HG02610 (cell line): ENCODE measurements around the gene TENM3.

Experiments
- ATAC-seq: cut with Tn5 transposase; IDR thresholded peaks from one replicate; pipeline ENCODE4 v1.9.1; 2021; ENCODE audit warnings: mild to moderate bottlenecking, moderate library complexity; ENCODE audit not compliant: unreplicated experiment

Gene TENM3

GRCh38 chr4:182325397-182325796, 82.2 kb downstream of the TENM3 start:
- ATAC-seq, result no peak

DNA sequence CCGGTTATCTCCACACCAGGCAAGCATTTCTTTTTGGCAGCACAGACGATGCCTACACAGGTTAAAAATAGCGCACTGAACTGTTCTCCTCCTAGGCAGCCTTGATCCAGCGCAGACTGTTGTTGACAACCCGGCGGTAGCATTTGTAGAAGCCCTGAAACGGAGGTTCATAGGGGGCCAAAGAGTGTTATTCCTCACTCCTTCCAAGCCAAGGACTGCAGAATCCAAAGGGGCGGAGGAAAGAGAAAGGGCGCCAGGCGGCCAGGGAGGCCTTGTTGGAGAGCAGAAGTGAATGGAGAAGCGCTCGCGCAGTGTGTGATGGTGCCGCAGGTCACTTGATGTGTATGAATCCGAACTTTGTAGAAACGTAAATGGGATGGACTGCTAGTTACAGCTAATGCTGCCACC, 82.7 kb downstream of the TENM3 start:
- no peak for ATAC-seq

DNA sequence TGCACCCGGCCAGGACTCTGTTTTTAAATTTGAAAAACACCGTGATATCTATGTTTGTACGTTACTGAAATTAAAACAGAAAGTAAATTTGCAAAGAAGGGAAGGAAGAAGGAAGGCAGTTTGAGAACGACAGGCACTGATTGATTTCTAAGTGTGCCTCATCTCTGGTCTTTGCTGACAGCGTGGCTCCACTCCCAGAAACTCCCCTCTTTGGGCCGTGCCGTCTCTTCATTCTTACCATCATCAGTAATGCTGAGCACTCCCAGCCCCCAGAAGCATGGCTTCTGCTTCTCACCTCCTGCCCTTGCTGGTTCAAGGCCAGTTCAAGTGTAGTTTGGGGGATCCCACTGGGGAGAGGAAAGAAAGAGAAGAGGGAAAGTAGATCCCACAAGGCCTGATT, 85.3 kb downstream of the TENM3 start:
- ATAC-seq, result no peak

DNA sequence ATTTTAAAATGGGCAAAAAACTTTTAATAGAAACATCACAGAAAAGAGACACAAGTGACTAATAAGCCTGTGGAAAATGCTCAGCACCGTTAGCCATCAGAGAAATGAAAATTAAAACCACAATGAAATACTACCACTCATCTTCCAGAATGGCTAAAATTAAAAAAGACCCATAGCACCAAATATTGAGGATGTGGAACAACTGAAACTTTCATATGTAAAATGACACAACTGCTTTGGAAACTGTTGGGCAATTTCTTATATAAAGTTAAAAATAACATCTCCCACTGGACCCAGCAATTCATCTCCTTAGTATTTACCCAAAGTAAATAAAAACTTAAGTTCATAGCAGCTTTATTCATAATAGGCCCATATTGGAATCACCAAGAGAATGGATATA, 94.2 kb downstream of the TENM3 start:
- ATAC-seq, result no peak

- ATAC-seq, result no peak
These were observed 94.9 kb downstream of the TENM3 start for GRCh38 chr4:182338063-182338462.

DNA sequence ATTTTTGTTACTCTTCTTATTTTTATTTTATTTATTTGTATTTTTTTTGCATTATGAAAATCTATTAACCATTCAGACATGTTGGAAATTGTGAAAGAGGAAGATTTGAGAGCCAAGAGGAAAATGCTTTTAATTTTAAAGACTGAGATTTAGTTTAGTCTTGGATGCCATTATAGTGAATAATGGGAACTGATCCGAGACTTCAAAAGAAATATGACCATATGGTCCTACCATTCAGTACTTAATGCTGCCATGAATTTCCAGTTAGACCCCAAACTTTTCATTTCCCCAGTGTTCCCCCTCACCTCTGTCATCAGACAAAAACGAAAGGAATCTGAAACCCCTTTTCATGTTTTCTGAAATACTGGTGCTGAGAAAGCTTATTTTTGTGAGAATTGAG, 95.5 kb downstream of the TENM3 start:
- no peak for ATAC-seq

GRCh38 chr4:182339221-182339641, 96.0 kb downstream of the TENM3 start:
- ATAC-seq, result no peak

DNA sequence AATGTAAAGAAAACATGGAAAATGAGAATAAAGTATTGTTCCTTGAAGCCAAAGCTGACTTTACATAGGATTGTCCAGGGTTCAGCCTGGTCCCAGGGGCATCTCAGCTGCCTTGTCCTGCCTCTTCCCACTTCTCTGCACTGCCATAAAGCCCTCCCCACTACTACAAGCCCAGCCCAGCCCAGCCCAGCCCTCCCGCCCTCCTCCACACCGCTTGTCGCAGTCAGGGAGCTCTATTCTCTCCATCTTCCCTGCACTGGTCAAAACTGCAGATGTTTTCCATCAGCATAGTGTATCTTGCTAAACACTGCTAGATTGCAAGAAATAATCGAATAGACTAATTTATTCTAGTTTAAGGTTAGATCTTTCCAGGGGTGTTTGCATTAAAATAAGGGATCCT, 100.3 kb downstream of the TENM3 start:
- ATAC-seq, result no peak

DNA sequence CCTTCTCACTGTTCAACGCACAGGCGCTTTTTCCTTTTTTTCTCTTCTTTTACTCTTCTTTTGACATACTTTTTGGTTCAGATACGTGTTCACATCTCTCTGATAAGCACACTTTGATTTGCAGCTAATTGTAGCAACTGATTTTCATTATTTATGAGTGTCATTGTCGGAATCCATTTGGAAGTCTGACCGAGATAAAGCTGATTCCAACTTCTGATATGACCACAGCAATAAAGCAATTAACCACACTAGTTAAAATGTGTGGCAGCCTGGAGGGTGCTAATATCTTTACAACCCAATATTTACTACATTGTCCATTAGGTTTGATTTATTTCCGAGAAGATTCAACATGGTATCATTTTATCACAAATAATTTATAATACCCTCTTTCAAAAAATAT, 101.8 kb downstream of the TENM3 start:
- no peak for ATAC-seq

DNA sequence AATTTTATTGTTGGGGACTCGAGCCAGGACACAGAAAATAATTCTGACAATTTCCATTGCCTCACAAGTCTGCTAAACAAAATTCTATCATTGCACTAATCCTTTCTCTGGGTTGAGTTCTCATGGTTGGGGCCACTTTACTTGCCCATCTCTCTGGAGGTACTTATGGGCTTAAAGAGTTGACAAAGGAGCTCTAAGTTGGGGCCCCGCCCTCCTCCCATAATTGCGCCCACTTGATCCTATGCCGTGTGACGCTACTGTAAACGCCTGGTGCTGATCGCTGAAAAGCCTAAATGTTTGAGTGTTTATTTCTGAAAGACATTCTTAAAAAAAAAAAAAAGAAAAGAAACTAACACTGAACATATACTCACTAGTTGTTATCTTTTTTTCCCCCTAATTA, 103.0 kb downstream of the TENM3 start:
- ATAC-seq, result no peak

DNA sequence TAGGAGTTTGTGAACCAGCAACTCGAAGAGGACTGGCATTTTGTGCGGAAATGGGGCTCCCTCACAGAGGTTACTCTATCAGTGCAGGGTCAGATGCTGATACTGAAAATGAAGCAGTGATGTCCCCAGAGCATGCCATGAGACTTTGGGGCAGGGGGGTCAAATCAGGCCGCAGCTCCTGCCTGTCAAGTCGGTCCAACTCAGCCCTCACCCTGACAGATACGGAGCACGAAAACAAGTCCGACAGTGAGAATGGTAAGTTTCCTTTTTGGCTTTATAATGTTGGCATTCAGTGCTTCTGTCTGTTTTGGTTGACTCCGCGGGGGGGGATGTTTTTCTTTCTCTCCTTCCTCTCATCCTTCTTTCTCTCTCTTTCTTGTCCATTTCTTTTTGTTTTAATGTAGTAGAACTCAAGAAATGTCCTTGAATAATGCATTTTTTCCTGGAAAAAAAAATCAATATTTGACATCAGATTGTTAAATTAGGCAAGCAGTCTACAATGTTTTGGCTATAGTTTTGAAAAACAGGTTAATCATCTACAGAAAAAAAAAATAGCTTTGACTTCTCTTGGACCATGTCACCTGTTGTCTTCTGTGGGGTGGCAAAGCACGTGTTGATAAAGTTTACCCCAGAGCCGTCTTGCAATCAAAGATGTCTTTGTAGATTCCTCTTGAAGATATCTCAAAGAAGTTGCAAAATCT, 103.6 kb downstream of the TENM3 start:
- ATAC-seq, result no peak

DNA sequence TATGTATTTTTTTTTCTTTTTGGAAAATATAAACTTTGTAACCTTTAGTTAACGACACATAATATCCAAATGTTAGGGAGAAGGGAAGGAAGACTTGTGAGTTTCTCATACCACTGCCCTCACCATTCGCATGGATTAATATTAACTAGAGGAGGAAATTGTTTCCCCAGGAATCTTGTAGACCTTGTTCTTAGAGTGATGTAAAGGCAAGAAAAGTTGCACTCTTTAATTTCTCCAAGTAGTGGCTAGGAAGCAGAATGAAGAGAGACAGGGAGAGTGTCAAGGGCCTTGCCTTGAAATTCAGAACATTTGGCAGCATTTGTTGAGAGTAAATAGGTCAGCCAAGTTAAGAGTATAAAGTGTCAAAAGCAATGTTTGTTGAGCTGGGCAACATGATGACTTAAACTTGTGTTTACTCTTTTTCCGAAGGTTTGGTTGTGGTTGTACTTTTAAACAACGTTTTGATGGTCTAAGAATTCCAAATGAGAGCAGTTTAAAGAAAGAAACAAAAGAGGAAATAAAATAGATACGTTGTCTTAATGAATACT, 105.7 kb downstream of the TENM3 start:
- no peak for ATAC-seq

- ATAC-seq, result no peak
These were observed 106.8 kb downstream of the TENM3 start for GRCh38 chr4:182350041-182350440.

- ATAC-seq, result no peak
These were observed 108.3 kb downstream of the TENM3 start for GRCh38 chr4:182351485-182351884.

- ATAC-seq, result no peak
These were observed 110.9 kb downstream of the TENM3 start for GRCh38 chr4:182354106-182354505.

- ATAC-seq, result no peak
These were observed 111.7 kb downstream of the TENM3 start for GRCh38 chr4:182354867-182355266.

GRCh38 chr4:182367153-182367552, 124.0 kb downstream of the TENM3 start:
- ATAC-seq, result no peak

DNA sequence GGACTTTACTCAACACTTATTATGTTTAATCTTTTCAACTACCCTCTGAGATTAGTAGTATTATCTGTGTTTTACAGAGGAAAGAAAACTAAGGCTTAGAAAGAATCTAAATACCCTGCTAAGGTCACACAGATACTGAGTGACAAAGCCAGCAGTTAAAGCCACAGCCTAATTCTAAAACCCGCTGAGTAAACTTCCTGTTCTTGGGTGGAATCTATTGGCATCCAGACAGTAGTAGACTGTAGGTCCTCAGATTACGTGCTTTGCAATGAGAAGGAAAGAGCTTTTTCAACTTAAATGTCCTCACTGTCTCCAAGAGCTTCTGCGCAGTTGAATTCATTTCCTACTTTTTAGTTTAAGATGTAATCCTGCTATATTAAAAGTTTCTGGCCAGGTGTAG, 126.0 kb downstream of the TENM3 start:
- no peak for ATAC-seq

DNA sequence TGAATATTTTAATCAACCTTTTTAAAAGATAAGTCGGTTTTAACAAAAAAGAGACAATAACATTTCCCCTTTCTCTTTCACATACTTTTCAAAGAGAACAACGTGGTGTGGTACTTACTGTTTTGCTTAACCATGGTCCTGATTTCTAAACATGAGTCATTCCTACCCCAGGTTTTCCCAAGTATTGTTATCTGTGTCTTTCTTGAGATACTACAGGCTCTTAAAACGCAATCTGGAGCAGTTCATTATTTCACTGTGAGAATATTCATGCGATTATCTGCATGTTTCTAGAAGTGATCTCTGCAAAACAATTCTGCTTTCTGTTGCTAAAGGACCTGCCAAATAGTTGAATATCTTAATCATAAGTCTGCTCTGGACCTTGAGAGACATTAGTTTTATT, 127.3 kb downstream of the TENM3 start:
- ATAC-seq, result no peak

DNA sequence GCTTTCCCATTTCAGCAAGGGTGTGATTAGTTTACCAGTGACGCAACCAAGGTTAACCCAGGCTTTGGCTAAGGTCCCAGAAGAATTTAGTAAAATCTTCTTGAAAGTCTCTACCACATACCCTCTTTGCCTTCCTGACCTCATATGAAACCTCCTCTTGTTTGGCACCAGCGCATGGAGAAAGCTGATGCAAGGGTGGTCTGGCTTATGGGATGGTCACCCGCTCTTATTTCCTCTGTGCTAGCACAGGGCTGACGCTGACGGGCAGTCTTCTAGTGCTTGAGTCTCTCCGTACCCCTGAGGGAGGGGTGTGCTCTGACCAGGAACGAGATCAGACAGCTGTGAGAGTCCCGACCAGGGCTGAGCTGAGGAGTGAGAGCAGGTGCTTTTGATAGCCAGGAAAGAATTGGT, 137.6 kb downstream of the TENM3 start:
- no peak for ATAC-seq

GRCh38 chr4:182382941-182383340, 139.7 kb downstream of the TENM3 start:
- ATAC-seq, result no peak

DNA sequence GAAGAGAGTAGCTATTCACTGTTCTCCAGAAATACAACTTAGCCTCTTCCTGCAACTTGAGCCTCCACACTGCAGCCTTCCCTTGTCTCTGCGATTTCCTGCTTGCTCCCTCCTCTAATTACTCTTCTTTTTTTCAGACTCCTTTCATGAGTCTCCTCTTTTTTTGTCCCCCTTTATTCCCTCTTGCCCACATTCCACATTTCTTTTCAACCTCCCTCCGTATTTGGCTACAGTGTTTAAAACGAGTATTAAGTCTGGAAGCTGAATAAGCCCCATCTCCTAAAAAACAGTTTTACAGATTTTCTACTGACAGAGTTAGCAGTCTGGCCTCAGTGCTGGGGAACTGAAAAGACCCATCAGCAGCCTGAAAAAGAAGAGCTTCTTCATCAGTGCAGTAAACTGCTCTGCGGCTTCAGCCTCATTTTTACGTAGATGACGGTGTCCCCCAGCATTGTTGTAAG, 141.5 kb downstream of the TENM3 start:
- no peak for ATAC-seq

- ATAC-seq, result no peak
These were observed 142.7 kb downstream of the TENM3 start for GRCh38 chr4:182385897-182386296.
